K562 (cell line): Measurements from ENCODE around the gene RCC2. TPM values are rescaled to one million over a fixed set of nuclear protein-coding genes. Genes with fewer than 3 reads are reported as not detected.
"Not testable (repeated sequence)": the region's sequence is repeated elsewhere in the genome, so short reads cannot be mapped to it uniquely, and the experiment has no call there.

Experiments used
- ATAC-seq: fragments of 200-7000 bp; cut with Tn5 transposase; 3 replicates; pipeline ENCODE4 v1.9.1; 2020; ENCODE audit warnings: moderate library complexity
- BruUV-seq: library from RNA; stranded (reverse); fragments of 400-500 nt; replicated peaks from 2 replicates; lab custom pipeline; 2021; lab: Mats Ljungman, UMichigan
- CTCF ChIA-PET: fragments of 300-600 bp; formaldehyde crosslinking; extraction: SDS; loops from one replicate; lab custom pipeline; 2021; ENCODE audit warnings: low intra/inter-chr PET ratio; lab: Yijun Ruan, JAX
- POLR2A ChIA-PET: fragments of 300-600, 350-650 bp; sonication (Branson Sonifier 250); formaldehyde crosslinking; extraction: SDS; loops from one replicate; lab custom pipeline; 2021; ENCODE audit warnings: antibody characterized with exemption, inconsistent platforms; lab: Yijun Ruan, JAX
- DNase-seq, 4 experiments: peaks; one replicate each; pipeline versions ENCODE4 v3.0.0 to v3.0.0-alpha.2; 2011 to 2018; ENCODE audit warnings: low spot score in 3 of 4, mixed read lengths in 3 of 4; ENCODE audit errors: extremely low read depth in 1 of 4
- FAIRE-seq: peaks from 2 replicates; lab custom pipeline; 2011; peaks lifted over from hg19 to GRCh38; lab: Jason Lieb, UNC
- H2AFZ ChIP-seq: 2 replicates; pipeline ENCODE4 v1.6.0; 2011; ENCODE audit warnings: low read depth, low read length, control low read depth, inconsistent platforms
- H3K27ac ChIP-seq: fragments of 200-600 bp; 3 replicates; pipeline ENCODE4 v1.8.0; 2011; ENCODE audit warnings: low read depth, mild to moderate bottlenecking, control low read depth, inconsistent platforms, low read length, moderate library complexity, mixed read lengths; ENCODE audit errors: extremely low read depth
- H3K27me3 ChIP-seq, 2 experiments: fragments of 300-600 bp in 1 of 2; 2 replicates in 1 of 2; 3 replicates in 1 of 2; pipeline versions ENCODE4 v1.6.0 to v1.8.0; 2011; ENCODE audit warnings: inconsistent platforms in 2 of 2, low read length in 2 of 2, mild to moderate bottlenecking in 1 of 2, mixed read lengths in 1 of 2, moderate library complexity in 1 of 2; ENCODE audit not compliant: control insufficient read depth in 2 of 2, insufficient read depth in 2 of 2
- H3K36me3 ChIP-seq: fragments of 300-600 bp; 3 replicates; pipeline ENCODE4 v1.8.0; 2011; ENCODE audit warnings: mild to moderate bottlenecking, low read length, inconsistent platforms; ENCODE audit not compliant: control insufficient read depth, insufficient read depth
- H3K4me1 ChIP-seq, 2 experiments: fragments of 200-600 bp in 1 of 2; replicated peaks in 1 of 2; 2 replicates in 1 of 2; 3 replicates in 1 of 2; pipeline versions ENCODE4 v1.5.1 to v1.8.0; 2011; ENCODE audit warnings: inconsistent platforms in 2 of 2, low read length in 2 of 2, mild to moderate bottlenecking in 1 of 2, mixed read lengths in 1 of 2, moderate library complexity in 1 of 2; ENCODE audit not compliant: control insufficient read depth in 2 of 2, insufficient read depth in 2 of 2
- H3K4me2 ChIP-seq: 2 replicates; pipeline ENCODE4 v1.6.1; 2011; ENCODE audit warnings: low read length, control low read depth, inconsistent platforms, mixed read lengths; ENCODE audit not compliant: insufficient read depth
- H3K4me3 ChIP-seq: fragments of 200-600 bp; sonication (generic), shearing (Covaris generic); 2 replicates; pipeline ENCODE4 v1.5.1; 2016; ENCODE audit warnings: control low read depth, inconsistent platforms
- H3K79me2 ChIP-seq: fragments of 200-600 bp; 3 replicates; pipeline ENCODE4 v1.8.0; 2011; ENCODE audit warnings: low read length, inconsistent platforms; ENCODE audit not compliant: control insufficient read depth, insufficient read depth
- H3K9ac ChIP-seq, 2 experiments: 2 replicates each; pipeline versions ENCODE4 v1.6.0 to v1.6.1; 2011; ENCODE audit warnings: low read depth in 2 of 2, low read length in 2 of 2, control low read depth in 1 of 2, inconsistent platforms in 1 of 2, mild to moderate bottlenecking in 1 of 2, mixed read lengths in 1 of 2; ENCODE audit not compliant: insufficient read depth in 1 of 2
- H3K9me1 ChIP-seq: one replicate; pipeline ENCODE4 v1.6.0; 2011; ENCODE audit warnings: inconsistent platforms, mild to moderate bottlenecking, low read length, moderate library complexity; ENCODE audit not compliant: control insufficient read depth, insufficient read depth
- H3K9me3 ChIP-seq: replicated peaks from 2 replicates; pipeline ENCODE4 v1.5.1; 2011; ENCODE audit warnings: low read depth, low read length, inconsistent platforms; ENCODE audit not compliant: control insufficient read depth, insufficient read depth
- H4K20me1 ChIP-seq: replicated peaks from 2 replicates; pipeline ENCODE4 v1.6.1; 2011; ENCODE audit warnings: low read length, inconsistent platforms, mixed read lengths; ENCODE audit not compliant: control insufficient read depth, insufficient read depth
- POLR2A ChIP-seq: fragments of 450-650 bp; conservative IDR thresholded peaks from 2 replicates; pipeline ENCODE4 v1.6.1; 2016
- POLR2AphosphoS5 ChIP-seq: IDR thresholded peaks from 2 replicates; pipeline ENCODE4 v1.6.1; 2011; ENCODE audit warnings: mild to moderate bottlenecking, low read depth, low read length, moderate library complexity; ENCODE audit not compliant: control insufficient read depth, insufficient read depth
- POLR2G ChIP-seq: fragments of 200-400 bp; formaldehyde crosslinking; IDR thresholded peaks from 2 replicates; pipeline ENCODE4 v1.6.1; 2017; ENCODE audit warnings: low read depth, mild to moderate bottlenecking, antibody characterized with exemption, low read length, moderate library complexity
- RBM22 ChIP-seq: fragments of 200-400 bp; formaldehyde crosslinking; IDR thresholded peaks from 2 replicates; pipeline ENCODE4 v1.6.1; 2018; ENCODE audit warnings: low read length, low read depth; ENCODE audit not compliant: poor library complexity, severe bottlenecking
- SUPT5H ChIP-seq: fragments of 450-650 bp; IDR thresholded peaks from 2 replicates; pipeline ENCODE4 v1.6.1; 2016
- WGBS: fragments of 100-300 bp; shearing (Covaris generic); methylation state at CpG from one replicate; pipeline ENCODE4 v1.1.6; 2016; ENCODE audit warnings: low coverage, mixed read lengths; ENCODE audit not compliant: insufficient coverage; ENCODE audit errors: missing lambda C conversion rate; 5-methylcytosine and 5-hydroxymethylcytosine counted together
- in situ Hi-C: fragments of 300-500 bp; cut with MboI; formaldehyde crosslinking; loops from 4 replicates; pipeline ENCODE4 v1.15.0; 2018; ENCODE audit warnings: inconsistent platforms, mixed read lengths
- intact Hi-C: fragments of 100-400 bp; cut with micrococcal nuclease; formaldehyde crosslinking; loops from 2 replicates; pipeline ENCODE4 v1.14.2; 2022
- polyA plus RNA-seq, 8 experiments: library from polyadenylated mRNA; depleted of rRNA in 4 of 8; stranded (reverse) in 5 of 8; unstranded in 3 of 8; fragments of >200 nt; fragmentation: Nextera tagmentation in 2 of 8; fragmentation: Illumina TruSeq in 1 of 8; extraction: Ambion mirVana in 2 of 8; extraction: Trizol in 1 of 8; gene quantifications; 2 replicates each; pipeline versions ENCODE4 v1.2.1 to v1.2.3, GENCODE V29; 2011 to 2014; ENCODE audit warnings: inconsistent platforms in 1 of 8, missing spikeins in 1 of 8
- total RNA-seq, 7 experiments: library from RNA; depleted of rRNA in 6 of 7; stranded (reverse); fragments of >200 nt in 6 of 7; fragmentation: Illumina TruSeq in 2 of 7; extraction: Trizol in 2 of 7; gene quantifications; 2 replicates each; pipeline versions ENCODE4 v1.2.1 to v1.2.3, GENCODE V29; 2011 to 2021; ENCODE audit warnings: low replicate concordance in 1 of 7

The RCC2 gene
- total and polyA plus RNA-seq, 9 of the 15 experiments (the other 6 are each of a cell fraction or from before 2014, with no cell fraction given), result 31.8 to 292 (median 116) TPM

DNA sequence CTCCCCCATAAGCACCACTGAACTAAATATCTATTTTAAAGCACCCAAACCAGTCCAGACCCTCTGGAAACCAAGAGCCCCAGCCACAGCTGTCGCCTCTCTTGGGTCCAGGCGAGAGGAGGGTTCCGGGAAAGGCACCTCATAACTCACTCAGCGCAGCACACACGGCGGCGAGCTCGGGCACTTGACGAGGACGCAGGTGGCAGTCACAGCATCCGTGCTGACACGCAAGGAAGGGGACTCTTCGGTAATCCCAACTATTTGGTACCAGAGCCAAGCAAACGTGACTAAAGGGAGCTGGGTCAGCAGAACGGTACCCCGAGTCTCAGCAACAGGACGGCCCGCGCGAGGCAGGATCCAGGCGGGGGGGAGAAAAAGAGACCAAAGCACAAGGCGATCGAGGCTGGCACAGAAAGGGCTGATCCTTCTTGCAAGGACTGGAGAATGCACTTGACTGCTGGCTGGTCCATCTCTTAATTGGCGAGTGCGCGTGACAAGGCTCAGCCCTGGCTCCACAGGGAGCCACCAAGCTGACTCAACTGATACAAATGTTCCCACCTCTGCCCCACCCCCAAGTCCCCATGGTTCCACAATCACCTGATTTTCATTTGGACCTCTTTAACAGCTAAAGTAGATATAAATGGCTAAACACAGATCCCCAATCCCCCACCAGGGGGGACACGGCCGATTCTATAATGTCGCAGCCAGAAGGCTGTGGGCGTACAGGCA, 31.5 kb downstream of the RCC2 start:
- H3K79me2 ChIP-seq, H3K9me1 ChIP-seq, H3K27ac ChIP-seq, H3K4me2 ChIP-seq, H4K20me1 ChIP-seq, FAIRE-seq, ATAC-seq, H3K9ac ChIP-seq, BruUV-seq, H3K9me3 ChIP-seq, H3K4me3 ChIP-seq, DNase-seq, H2AFZ ChIP-seq, H3K27me3 ChIP-seq, CTCF ChIA-PET: not testable (repeated sequence)
- peaks cover 70% of the 10 kb centered on the region for H3K36me3 ChIP-seq
- in situ Hi-C loops, result loop anchor here (10.0 kb wide), 1 partner anchor 283 kb away; no protein-coding TSS in a partner anchor
- POLR2A ChIA-PET, result interaction anchor here (0.6 to 2.6 kb wide), 6 partner anchors 11 to 447 kb away, joined by 3 to 12 read pairs (median 3); partner anchors contain the start of gene RCC2
- H3K4me1 ChIP-seq, result peaks cover 11 to 30% of the 10 kb centered on the region in 2 experiments; a peak in 4 of 5 replicates
- 95% methylated on average over 22 of the region's 30 CpGs for WGBS
- TF ChIP-seq RBM22 (peak; percentile 66), POLR2G (peak; percentile 66), SUPT5H (peak; percentile 31; the same call in 1 of the 2 replicates), POLR2AphosphoS5 (peak; percentile 21; the same call in 1 of the 2 replicates), POLR2A (peak; percentile 46; the same call in 1 of the 2 replicates)
- intact Hi-C loops, result loop anchor here (10.0 kb wide), 1 partner anchor 283 kb away; no protein-coding TSS in a partner anchor

DNA sequence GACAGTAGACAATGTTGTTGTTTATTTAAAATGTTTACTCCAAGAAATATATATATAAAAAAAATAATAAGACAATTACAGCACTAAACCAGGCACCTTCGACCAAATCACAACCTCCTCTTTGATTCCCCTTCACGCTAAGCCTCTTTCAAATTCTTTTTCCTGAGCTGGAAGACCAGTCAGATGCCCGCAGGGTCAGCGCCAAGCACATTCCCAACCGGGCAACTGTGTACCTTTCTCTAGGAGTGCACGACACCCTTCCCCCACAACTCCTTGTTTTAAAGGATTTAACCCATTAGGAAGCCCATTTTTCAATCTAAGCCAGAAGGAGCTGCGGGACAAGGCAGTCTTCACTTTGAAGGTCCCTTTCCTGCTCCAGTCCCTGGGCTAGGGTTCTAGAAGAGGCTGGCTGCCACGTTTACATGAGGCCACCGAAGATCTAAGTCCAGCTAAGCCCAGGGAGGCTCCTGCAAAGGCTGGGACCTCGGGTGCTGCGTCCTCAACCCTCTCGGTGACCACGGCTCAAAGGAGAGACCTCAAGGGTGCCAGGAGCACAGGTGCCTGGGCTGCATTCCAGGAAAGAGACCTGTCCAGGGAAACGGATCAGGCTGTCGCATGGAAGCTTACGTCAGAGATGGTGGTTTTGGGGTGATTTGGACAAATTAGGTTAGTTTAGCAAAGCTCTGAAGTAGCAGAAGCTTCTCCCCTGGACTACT, 32.6 kb downstream of the RCC2 start:
- not testable (repeated sequence) for H2AFZ ChIP-seq, H3K9ac ChIP-seq, DNase-seq, H3K79me2 ChIP-seq, H3K27me3 ChIP-seq, H3K4me3 ChIP-seq, H4K20me1 ChIP-seq, H3K27ac ChIP-seq, FAIRE-seq, H3K9me1 ChIP-seq, ATAC-seq, H3K4me2 ChIP-seq, H3K9me3 ChIP-seq
- POLR2A ChIA-PET, result interaction anchor here (0.6 to 2.6 kb wide), 8 partner anchors 10 to 199 kb away, joined by 3 to 14 read pairs (median 4); partner anchors contain the start of gene RCC2
- intact Hi-C loops (loop anchor here (10.0 kb wide), 1 partner anchor 282 kb away; no protein-coding TSS in a partner anchor), in situ Hi-C loops (loop anchor here (10.0 kb wide), 1 partner anchor 282 kb away; no protein-coding TSS in a partner anchor)
- 78% methylated on average over 15 of the region's 16 CpGs for WGBS
- BruUV-seq, result TSS peak; percentile 50
- H3K36me3 ChIP-seq, result peaks cover 59% of the 10 kb centered on the region
- CTCF ChIA-PET, result interaction anchor here (0.6 to 0.7 kb wide), 3 partner anchors 88 to 347 kb away, joined by 3 to 4 read pairs (median 3); no protein-coding TSS in a partner anchor
- peaks cover 11 to 32% of the 10 kb centered on the region in 2 experiments; a peak in 4 of 5 replicates for H3K4me1 ChIP-seq
